ENCODE data around the gene RBM28.
"Not testable (repeated sequence)": the region's sequence is repeated elsewhere in the genome, so short reads cannot be mapped to it uniquely, and the experiment has no call there.

DNA sequence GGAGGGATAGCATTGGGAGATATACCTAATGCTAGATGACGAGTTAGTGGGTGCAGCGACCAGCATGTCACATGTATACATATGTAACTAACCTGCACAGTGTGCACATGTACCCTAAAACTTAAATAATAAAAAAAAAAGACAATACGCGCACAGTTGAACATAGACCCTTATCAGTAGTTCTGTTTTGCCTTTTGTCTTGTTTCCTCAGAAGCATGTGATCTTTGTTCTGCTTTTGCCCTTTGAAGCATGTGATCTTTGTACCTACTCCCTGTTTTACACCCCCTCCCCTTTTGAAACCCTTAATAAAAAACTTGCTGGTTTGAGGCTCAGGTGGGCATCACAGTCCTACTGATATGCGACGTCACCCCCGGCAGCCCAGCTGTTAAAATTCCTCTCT is 45.7 kb downstream of the RBM28 start:
- not testable (repeated sequence) for TF ChIP-seq CTCF, POLR2AphosphoS5 (IDR thresholded peaks at IDR 0.05)

Measured in transverse colon (tissue), 4 donors.